CD4-positive, CD25-positive, alpha-beta regulatory T cell (primary cell): Measurements from ENCODE around the gene LCLAT1. TPM values are rescaled to one million over a fixed set of nuclear protein-coding genes. Genes with fewer than 3 reads are reported as not detected.
A peak's percentile ranks its signal among the peaks of the same experiment; 100 is the strongest.

Experiments used
- ATAC-seq, 2 donors: fragments of 150-1000 bp; cut with Tn5 transposase; one replicate each; pipeline ENCODE4 v1.10.0; 2021; ENCODE audit warnings: low read depth in 2 of 2, moderate number of reproducible peaks in 2 of 2, moderate library complexity in 1 of 2
- DNase-seq, 3 donors: peaks; one replicate each; pipeline versions ENCODE4 v3.0.0 to v3.0.0-alpha.2; 2012 to 2022; ENCODE audit warnings: mixed read lengths in 1 of 3
- H3K27ac ChIP-seq: one replicate; pipeline ENCODE4 v1.7.0; 2013; ENCODE audit warnings: mild to moderate bottlenecking, low read length; ENCODE audit not compliant: insufficient read depth, poor library complexity, severe bottlenecking
- H3K27me3 ChIP-seq: one replicate; pipeline ENCODE4 v1.7.0; 2013; ENCODE audit warnings: low read length; ENCODE audit not compliant: control insufficient read depth, insufficient read depth
- H3K36me3 ChIP-seq: one replicate; pipeline ENCODE4 v1.7.0; 2013; ENCODE audit warnings: mild to moderate bottlenecking, low read length, moderate library complexity; ENCODE audit not compliant: control insufficient read depth, insufficient read depth
- H3K4me1 ChIP-seq: 2 replicates; pipeline ENCODE4 v1.7.0; 2013; ENCODE audit warnings: mild to moderate bottlenecking, low read length; ENCODE audit not compliant: insufficient read depth, control insufficient read depth, poor library complexity, severe bottlenecking
- H3K4me3 ChIP-seq: one replicate; pipeline ENCODE4 v1.7.0; 2013; ENCODE audit warnings: low read depth, mild to moderate bottlenecking, low read length, moderate library complexity
- H3K9me3 ChIP-seq, 2 experiments: 1 replicate in 1 of 2; 2 replicates in 1 of 2; pipeline ENCODE4 v1.7.0; 2013; ENCODE audit warnings: low read length in 2 of 2, mild to moderate bottlenecking in 1 of 2, moderate library complexity in 1 of 2; ENCODE audit not compliant: control insufficient read depth in 2 of 2
- H3K27ac Mint-ChIP-seq, 3 donors: one replicate each; pipeline ENCODE4 v1.8.0; 2020 to 2022; ENCODE audit warnings: mild to moderate bottlenecking in 3 of 3, mixed read lengths in 3 of 3, moderate library complexity in 2 of 3
- H3K27me3 Mint-ChIP-seq: one replicate; pipeline ENCODE4 v1.8.0; 2022; ENCODE audit warnings: mild to moderate bottlenecking, mixed read lengths
- H3K36me3 Mint-ChIP-seq: one replicate; pipeline ENCODE4 v1.8.0; 2020; ENCODE audit warnings: mixed read lengths
- H3K4me1 Mint-ChIP-seq, 4 donors: one replicate each; pipeline ENCODE4 v1.8.0; 2020 to 2022; ENCODE audit warnings: mixed read lengths in 4 of 4, mild to moderate bottlenecking in 1 of 4
- H3K4me3 Mint-ChIP-seq, 4 donors: one replicate each; pipeline ENCODE4 v1.8.0; 2020 to 2022; ENCODE audit warnings: mild to moderate bottlenecking in 4 of 4, mixed read lengths in 4 of 4, moderate library complexity in 3 of 4
- H3K9me3 Mint-ChIP-seq, 7 donors: one replicate each; pipeline ENCODE4 v1.8.0; 2020 to 2022; ENCODE audit warnings: mixed read lengths in 7 of 7, mild to moderate bottlenecking in 3 of 7, moderate library complexity in 2 of 7
- polyA plus RNA-seq, 4 donors: library from polyadenylated mRNA; unstranded; fragments of 300-500 nt; fragmentation: Illumina TruSeq; gene quantifications; one replicate each; pipeline ENCODE4 v1.2.3, GENCODE V29; 2021
- total RNA-seq: library from RNA; stranded (reverse); gene quantifications from one replicate; pipeline ENCODE4 v1.2.3, GENCODE V29; 2022

LCLAT1 gene
- total and polyA plus RNA-seq, 5 donors from 2014 or later: 4.8 to 25.2 (median 9.2) TPM

- Mint-ChIP-seq H3K4me3 (no peak overlapping the region), H3K4me1 (peaks cover 9 to 27% (median 14%) of the 10 kb centered on the region in 4 donors), H3K36me3 (peaks cover 24% of the 10 kb centered on the region), H3K9me3 (peaks cover 0 to 1% (median 0%) of the 10 kb centered on the region in 7 donors), H3K27ac (no peak overlapping the region), H3K27me3 (no peaks in the 10 kb centered on the region)
- Histone ChIP-seq H3K4me3 (no peak overlapping the region), H3K4me1 (no peaks in the 10 kb centered on the region), H3K9me3 (no peaks in the 10 kb centered on the region), H3K27ac (no peak overlapping the region), H3K36me3 (no peaks in the 10 kb centered on the region), H3K27me3 (no peaks in the 10 kb centered on the region)
- ATAC-seq (no peak), DNase-seq (no peak)
These were observed 178.7 kb downstream of the LCLAT1 start for GRCh38 chr2:30625701-30626100.

GRCh38 chr2:30626397-30626796, 179.4 kb downstream of the LCLAT1 start:
- ATAC-seq: no peak
- peaks cover 9 to 29% (median 21%) of the 10 kb centered on the region in 4 donors for H3K4me1 Mint-ChIP-seq
- H3K4me3 ChIP-seq: no peak overlapping the region
- no peaks in the 10 kb centered on the region for H3K27me3 ChIP-seq
- H3K9me3 ChIP-seq: no peaks in the 10 kb centered on the region
- H3K4me1 ChIP-seq: no peaks in the 10 kb centered on the region
- H3K4me3 Mint-ChIP-seq: no peak overlapping the region
- peaks cover 0 to 1% (median 0%) of the 10 kb centered on the region in 7 donors for H3K9me3 Mint-ChIP-seq
- no peak overlapping the region for H3K27ac ChIP-seq
- peaks cover 17% of the 10 kb centered on the region for H3K36me3 Mint-ChIP-seq
- H3K27ac Mint-ChIP-seq: peak overlapping the region in 1 of 3 donors; percentile 29
- no peak for DNase-seq
- H3K36me3 ChIP-seq: no peaks in the 10 kb centered on the region
- H3K27me3 Mint-ChIP-seq: no peaks in the 10 kb centered on the region

GRCh38 chr2:30627151-30627550, 180.1 kb downstream of the LCLAT1 start:
- no peak overlapping the region for H3K4me3 Mint-ChIP-seq
- H3K27ac ChIP-seq: no peak overlapping the region
- H3K9me3 Mint-ChIP-seq: no peaks in the 10 kb centered on the region
- no peak for ATAC-seq
- H3K9me3 ChIP-seq: no peaks in the 10 kb centered on the region
- no peaks in the 10 kb centered on the region for H3K27me3 Mint-ChIP-seq
- peaks cover 9 to 29% (median 21%) of the 10 kb centered on the region in 4 donors for H3K4me1 Mint-ChIP-seq
- H3K36me3 Mint-ChIP-seq: peaks cover 13% of the 10 kb centered on the region
- no peaks in the 10 kb centered on the region for H3K27me3 ChIP-seq
- no peaks in the 10 kb centered on the region for H3K36me3 ChIP-seq
- no peak for DNase-seq
- H3K4me3 ChIP-seq: no peak overlapping the region
- H3K27ac Mint-ChIP-seq: peak overlapping the region in 1 of 3 donors; percentile 49
- H3K4me1 ChIP-seq: no peaks in the 10 kb centered on the region

- Histone ChIP-seq H3K4me1 (no peaks in the 10 kb centered on the region), H3K27me3 (no peaks in the 10 kb centered on the region), H3K36me3 (no peaks in the 10 kb centered on the region), H3K27ac (no peak overlapping the region), H3K9me3 (no peaks in the 10 kb centered on the region), H3K4me3 (no peak overlapping the region)
- Mint-ChIP-seq H3K36me3 (peaks cover 9% of the 10 kb centered on the region), H3K27ac (no peak overlapping the region), H3K4me3 (no peak overlapping the region), H3K9me3 (no peaks in the 10 kb centered on the region), H3K27me3 (no peaks in the 10 kb centered on the region), H3K4me1 (peaks cover 9 to 29% (median 20%) of the 10 kb centered on the region in 4 donors)
- ATAC-seq (no peak), DNase-seq (no peak)
These were observed 181.3 kb downstream of the LCLAT1 start for GRCh38 chr2:30628341-30628740.

- H3K36me3 Mint-ChIP-seq: no peaks in the 10 kb centered on the region
- no peak overlapping the region for H3K27ac ChIP-seq
- no peaks in the 10 kb centered on the region for H3K9me3 ChIP-seq
- H3K4me3 ChIP-seq: no peak overlapping the region
- DNase-seq (no peak), ATAC-seq (no peak)
- H3K4me1 ChIP-seq: no peaks in the 10 kb centered on the region
- H3K27me3 Mint-ChIP-seq: no peaks in the 10 kb centered on the region
- no peaks in the 10 kb centered on the region for H3K27me3 ChIP-seq
- H3K4me3 Mint-ChIP-seq: no peak overlapping the region
- no peak overlapping the region for H3K27ac Mint-ChIP-seq
- H3K4me1 Mint-ChIP-seq: peaks cover 8 to 24% (median 17%) of the 10 kb centered on the region in 4 donors
- no peaks in the 10 kb centered on the region for H3K36me3 ChIP-seq
- H3K9me3 Mint-ChIP-seq: no peaks in the 10 kb centered on the region
These were observed 182.8 kb downstream of the LCLAT1 start for GRCh38 chr2:30629866-30630265.

GRCh38 chr2:30631051-30631671, 184.1 kb downstream of the LCLAT1 start:
- no peaks in the 10 kb centered on the region for H3K36me3 Mint-ChIP-seq
- H3K4me1 Mint-ChIP-seq: peaks cover 4 to 15% (median 12%) of the 10 kb centered on the region in 4 donors
- H3K27ac Mint-ChIP-seq: peak overlapping the region in 2 of 3 donors; percentile 15 to 17
- no peaks in the 10 kb centered on the region for H3K9me3 ChIP-seq
- H3K36me3 ChIP-seq: no peaks in the 10 kb centered on the region
- no peak for ATAC-seq
- H3K27ac ChIP-seq: no peak overlapping the region
- no peaks in the 10 kb centered on the region for H3K27me3 ChIP-seq
- no peak overlapping the region for H3K4me3 Mint-ChIP-seq
- no peaks in the 10 kb centered on the region for H3K27me3 Mint-ChIP-seq
- no peaks in the 10 kb centered on the region for H3K9me3 Mint-ChIP-seq
- no peaks in the 10 kb centered on the region for H3K4me1 ChIP-seq
- peak in 1 of 3 donors; percentile 7 for DNase-seq
- H3K4me3 ChIP-seq: no peak overlapping the region

- no peaks in the 10 kb centered on the region for H3K9me3 ChIP-seq
- Mint-ChIP-seq H3K36me3 (peaks cover 7% of the 10 kb centered on the region), H3K9me3 (no peaks in the 10 kb centered on the region), H3K4me3 (no peak overlapping the region), H3K4me1 (peaks cover 4 to 15% (median 11%) of the 10 kb centered on the region in 4 donors), H3K27ac (no peak overlapping the region), H3K27me3 (no peaks in the 10 kb centered on the region)
- H3K27me3 ChIP-seq: no peaks in the 10 kb centered on the region
- H3K4me1 ChIP-seq: no peaks in the 10 kb centered on the region
- ATAC-seq (no peak), DNase-seq (no peak)
- H3K36me3 ChIP-seq: no peaks in the 10 kb centered on the region
- no peak overlapping the region for H3K27ac ChIP-seq
- no peak overlapping the region for H3K4me3 ChIP-seq
These were observed 186.0 kb downstream of the LCLAT1 start for GRCh38 chr2:30633039-30633438.

- Histone ChIP-seq H3K4me3 (no peak overlapping the region), H3K27me3 (no peaks in the 10 kb centered on the region), H3K27ac (no peak overlapping the region), H3K4me1 (no peaks in the 10 kb centered on the region), H3K9me3 (no peaks in the 10 kb centered on the region), H3K36me3 (peaks cover 4% of the 10 kb centered on the region)
- no peaks in the 10 kb centered on the region for H3K27me3 Mint-ChIP-seq
- ATAC-seq: no peak
- H3K27ac Mint-ChIP-seq: peak overlapping the region in 2 of 3 donors; percentile 8 to 10
- H3K4me1 Mint-ChIP-seq: peaks cover 0 to 7% (median under 1%) of the 10 kb centered on the region in 4 donors
- no peaks in the 10 kb centered on the region for H3K9me3 Mint-ChIP-seq
- H3K36me3 Mint-ChIP-seq: peaks cover 26% of the 10 kb centered on the region
- no peak for DNase-seq
- H3K4me3 Mint-ChIP-seq: no peak overlapping the region
These were observed 189.3 kb downstream of the LCLAT1 start for GRCh38 chr2:30636311-30636710.
